NCI-H446 treated with DMSO at 0.1 percent for 48 hours (cell line): ENCODE measurements around the gene UMODL1.

ENCODE experiments used
- DNase-seq: peaks from one replicate; lab custom pipeline; 2025; lab: John Stamatoyannopoulos, UW

Gene UMODL1

DNA sequence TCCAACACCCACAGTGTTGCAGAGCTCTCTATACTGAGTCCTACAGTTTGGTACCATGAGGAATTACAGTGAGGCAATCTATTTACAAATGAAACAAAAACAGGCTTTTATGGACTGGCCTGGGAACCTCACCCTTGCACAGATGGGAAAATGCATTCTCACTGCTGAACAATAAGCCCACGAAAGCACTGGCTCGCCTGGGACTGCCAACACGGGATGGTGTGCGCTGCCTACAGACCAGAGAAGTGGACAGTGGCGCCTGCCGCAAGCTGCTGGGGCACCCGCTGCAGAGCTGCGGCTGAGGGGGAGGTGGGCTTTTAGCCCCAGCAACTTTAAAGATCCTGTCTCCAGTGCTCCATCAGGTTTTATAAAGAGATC, 119.4 kb downstream of the UMODL1 start:
- DNase-seq = no peak

DNA sequence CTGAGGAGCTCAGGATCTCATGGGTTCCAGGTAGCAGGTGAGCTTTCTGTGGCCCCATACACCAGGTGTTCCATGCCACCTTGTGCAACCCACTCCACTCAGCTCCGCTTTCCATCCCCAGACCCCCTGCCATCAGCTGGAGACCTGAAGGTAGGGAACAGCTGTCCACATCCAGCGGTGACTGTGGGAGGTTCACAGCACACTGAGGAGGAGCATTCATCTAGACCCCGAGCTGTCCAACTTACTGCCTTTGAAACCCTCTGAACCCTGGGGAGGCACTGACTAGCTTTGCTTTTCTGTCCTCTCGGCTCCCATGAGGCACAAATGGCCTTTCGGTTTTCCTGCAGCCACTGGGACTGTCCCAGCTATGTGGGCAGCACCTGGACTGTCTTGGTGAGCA, 119.9 kb downstream of the UMODL1 start:
- DNase-seq = no peak

DNA sequence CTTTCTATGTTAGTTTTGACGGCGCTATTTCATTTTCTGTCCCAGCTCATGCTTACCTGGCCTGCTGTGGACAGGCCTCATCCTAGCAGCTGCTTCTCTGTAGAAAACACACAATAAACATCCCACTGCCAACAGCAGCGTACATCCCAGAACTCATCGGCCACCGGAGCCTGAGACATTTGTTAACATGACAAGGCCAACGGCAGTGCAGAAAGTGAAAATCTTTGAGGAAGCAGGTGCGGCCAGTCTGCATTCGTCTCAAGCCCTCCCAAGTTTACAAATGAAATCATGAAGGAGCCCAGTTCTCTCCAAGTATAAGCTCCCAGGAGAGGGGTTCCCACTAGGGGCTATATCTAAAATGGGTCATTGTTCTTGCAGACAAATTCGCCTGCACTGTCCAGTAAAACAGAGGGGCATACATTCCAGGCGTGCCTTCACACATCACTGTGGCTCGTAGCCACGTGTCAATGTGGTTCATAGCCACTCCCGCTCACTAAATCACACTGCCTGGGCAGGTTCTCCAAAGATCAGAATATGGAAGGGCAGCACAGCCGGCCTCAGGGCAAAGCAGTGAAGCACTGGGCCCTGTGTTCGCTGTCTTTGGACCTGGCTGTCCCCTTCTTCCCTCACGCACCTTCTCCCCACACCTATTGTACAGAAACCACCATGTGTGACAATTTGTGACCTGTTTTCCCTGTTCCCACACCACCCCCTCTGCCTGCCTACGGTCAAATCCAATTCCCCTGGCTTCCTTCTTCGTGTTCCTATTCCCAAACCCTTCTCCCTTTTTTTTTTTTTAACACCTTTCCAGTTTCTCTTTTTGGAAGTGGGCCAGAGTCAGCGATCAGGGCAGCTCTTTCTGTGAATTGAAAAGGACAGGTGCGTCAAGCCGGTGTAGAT, 120.8 kb downstream of the UMODL1 start:
- DNase-seq = no peak
